ENCODE measurements around the gene CFAP46. TPM values are rescaled to one million over a fixed set of nuclear protein-coding genes. Genes with fewer than 3 reads are reported as not detected.

CFAP46 gene
- total and polyA plus RNA-seq, 2 of the 4 experiments (the other 2 are of a cell fraction) = 1.3 to 1.8 TPM

- H3K18ac ChIP-seq (ENCODE audit: low read depth, low read length) = no peak overlapping the region
- H3K14ac ChIP-seq (replicated peaks; ENCODE audit: low read depth, low read length) = no peak overlapping the region
- no peak overlapping the region for H4K91ac ChIP-seq (ENCODE audit: insufficient read depth, low read depth, low read length)
- ChIA-PET POLR2A (ENCODE audit: unreplicated experiment) (no interaction called here), CTCF (no interaction called here)
- no peak overlapping the region for H4K8ac ChIP-seq (ENCODE audit: low read depth in 2 of 2, low read length in 2 of 2)
- H3K36me3 ChIP-seq (ENCODE audit: control insufficient read depth, insufficient read depth, low read length) = no peaks in the 10 kb centered on the region
- H3K79me1 ChIP-seq (ENCODE audit: low read depth in 1 of 2, low read length in 2 of 2) = no peaks in the 10 kb centered on the region
- H2BK120ac ChIP-seq (ENCODE audit: low read depth, low read length) = no peak overlapping the region
- no peak overlapping the region for H2AK5ac ChIP-seq (ENCODE audit: low read depth, low read length)
- peaks cover 31% of the 10 kb centered on the region for H3K27me3 ChIP-seq (ENCODE audit: control insufficient read depth, insufficient read depth, low read length)
- no peak overlapping the region for H3K9ac ChIP-seq (ENCODE audit: low read depth, low read length)
- 89% methylated on average over 13 of the region's 22 CpGs; no CpG with 5 or more reads in 1 of the 2 experiments for WGBS, 2 experiments (ENCODE audit: extremely low coverage in 2 of 2, insufficient read length in 1 of 2)
- H3K4me1 ChIP-seq (ENCODE audit: control insufficient read depth, insufficient read depth, low read length) = no peaks in the 10 kb centered on the region
- no peak overlapping the region for H2AFZ ChIP-seq (replicated peaks; ENCODE audit: low read length, poor library complexity)
- intact Hi-C loops (cut with micrococcal nuclease) = no loop called here
- H3K4me3 ChIP-seq (ENCODE audit: insufficient read depth, low read depth, low read length) = no peak overlapping the region
- no peak overlapping the region for H2BK15ac ChIP-seq (ENCODE audit: low read depth, low read length)
- H4K5ac ChIP-seq (ENCODE audit: low read depth, low read length) = no peak overlapping the region
- H2AK9ac ChIP-seq (replicated peaks; ENCODE audit: low read depth, low read length, poor library complexity) = no peak overlapping the region
- in situ Hi-C loops (cut with MboI; ENCODE audit: low sequenced_read_pairs) = no loop called here
- DNase-seq = no peak
- TF ChIP-seq USF2 (IDR thresholded peaks at IDR 0.05; ENCODE audit: low read depth, low read length) (no peak), RAD21 (IDR thresholded peaks at IDR 0.05; ENCODE audit: low read length) (no peak), CHD1 (IDR thresholded peaks at IDR 0.05; ENCODE audit: low read depth, low read length) (no peak), NFE2L2 (IDR thresholded peaks at IDR 0.05; ENCODE audit: low read depth, low read length) (no peak)
- no peak overlapping the region for H2BK5ac ChIP-seq (ENCODE audit: low read depth, low read length, poor library complexity, severe bottlenecking)
- no peak for ATAC-seq (ENCODE audit: low read depth)
- no peak overlapping the region for H3K27ac ChIP-seq (ENCODE audit: insufficient read depth, low read length)
- no peaks in the 10 kb centered on the region for H4K20me1 ChIP-seq (ENCODE audit: insufficient read depth, low read length)
- no peak overlapping the region for H2BK20ac ChIP-seq (ENCODE audit: low read depth, low read length)
- no peak overlapping the region for H3K4ac ChIP-seq (ENCODE audit: low read depth, low read length)
- BruUV-seq (replicated peaks) = no TSS peak
- no peaks in the 10 kb centered on the region for H3K9me1 ChIP-seq (ENCODE audit: insufficient read depth, low read length)
- dilution Hi-C loops (cut with HindIII; ENCODE audit: low sequenced_read_pairs, unreplicated experiment) = no loop called here
- no peak overlapping the region for H3K23ac ChIP-seq (ENCODE audit: low read depth, low read length)
- no peak overlapping the region for H3K4me2 ChIP-seq (ENCODE audit: low read depth, low read length)
- no peak overlapping the region for H3K56ac ChIP-seq (ENCODE audit: extremely low read depth, insufficient read depth, low read length)
- H3K9me3 ChIP-seq (ENCODE audit: control insufficient read depth, insufficient read depth, low read length) = peaks cover 4% of the 10 kb centered on the region
Observed at GRCh38 chr10:132851451-132851850, 90.9 kb downstream of the CFAP46 start.
